ENCODE measurements around the gene NFATC1.

DNA sequence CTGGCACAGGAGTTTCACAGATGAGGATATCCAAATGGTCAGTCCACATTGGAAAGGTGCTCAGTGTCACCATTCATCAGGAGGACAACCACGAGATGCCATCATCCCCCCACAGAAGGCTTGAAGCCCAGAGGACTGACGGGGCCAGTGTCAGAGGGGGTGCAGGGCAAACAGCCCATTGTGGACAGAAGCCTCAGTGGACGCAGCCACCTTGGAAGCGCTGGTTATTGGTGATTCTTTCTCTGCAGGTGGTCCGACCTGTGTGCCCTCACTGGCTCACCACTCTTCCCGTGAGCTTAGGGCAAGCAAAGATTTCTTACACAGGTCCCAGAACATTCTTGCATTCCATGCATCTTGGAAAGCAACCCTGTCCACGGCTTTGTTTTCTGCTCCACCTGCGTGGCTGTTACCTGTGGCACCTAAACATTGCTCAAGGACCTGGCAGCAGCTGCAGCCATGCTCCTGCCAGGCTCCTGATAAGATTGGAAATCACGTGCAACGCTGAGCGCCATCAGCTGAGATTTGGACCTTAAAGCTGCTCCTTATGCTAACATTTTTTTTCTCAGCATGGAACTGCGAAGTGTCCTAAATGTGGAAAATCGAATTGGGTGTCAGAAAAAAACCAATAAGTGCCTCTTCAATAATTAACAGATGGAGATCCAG lies 172.9 kb downstream of the NFATC1 start:
- TF ChIP-seq, protein P1, sequence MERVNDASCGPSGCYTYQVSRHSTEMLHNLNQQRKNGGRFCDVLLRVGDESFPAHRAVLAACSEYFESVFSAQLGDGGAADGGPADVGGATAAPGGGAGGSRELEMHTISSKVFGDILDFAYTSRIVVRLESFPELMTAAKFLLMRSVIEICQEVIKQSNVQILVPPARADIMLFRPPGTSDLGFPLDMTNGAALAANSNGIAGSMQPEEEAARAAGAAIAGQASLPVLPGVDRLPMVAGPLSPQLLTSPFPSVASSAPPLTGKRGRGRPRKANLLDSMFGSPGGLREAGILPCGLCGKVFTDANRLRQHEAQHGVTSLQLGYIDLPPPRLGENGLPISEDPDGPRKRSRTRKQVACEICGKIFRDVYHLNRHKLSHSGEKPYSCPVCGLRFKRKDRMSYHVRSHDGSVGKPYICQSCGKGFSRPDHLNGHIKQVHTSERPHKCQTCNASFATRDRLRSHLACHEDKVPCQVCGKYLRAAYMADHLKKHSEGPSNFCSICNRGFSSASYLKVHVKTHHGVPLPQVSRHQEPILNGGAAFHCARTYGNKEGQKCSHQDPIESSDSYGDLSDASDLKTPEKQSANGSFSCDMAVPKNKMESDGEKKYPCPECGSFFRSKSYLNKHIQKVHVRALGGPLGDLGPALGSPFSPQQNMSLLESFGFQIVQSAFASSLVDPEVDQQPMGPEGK (CRISPR knock-in tag; IDR thresholded peaks at IDR 0.05; ENCODE audit: borderline replicate concordance): no peak
- TF ChIP-seq ARNTL (CRISPR knock-in tag; IDR thresholded peaks at IDR 0.05; ENCODE audit: borderline replicate concordance, low read depth): no peak
- no peak for TF ChIP-seq ZNF70 (CRISPR knock-in tag; IDR thresholded peaks at IDR 0.05)
- TF ChIP-seq, protein P2, sequence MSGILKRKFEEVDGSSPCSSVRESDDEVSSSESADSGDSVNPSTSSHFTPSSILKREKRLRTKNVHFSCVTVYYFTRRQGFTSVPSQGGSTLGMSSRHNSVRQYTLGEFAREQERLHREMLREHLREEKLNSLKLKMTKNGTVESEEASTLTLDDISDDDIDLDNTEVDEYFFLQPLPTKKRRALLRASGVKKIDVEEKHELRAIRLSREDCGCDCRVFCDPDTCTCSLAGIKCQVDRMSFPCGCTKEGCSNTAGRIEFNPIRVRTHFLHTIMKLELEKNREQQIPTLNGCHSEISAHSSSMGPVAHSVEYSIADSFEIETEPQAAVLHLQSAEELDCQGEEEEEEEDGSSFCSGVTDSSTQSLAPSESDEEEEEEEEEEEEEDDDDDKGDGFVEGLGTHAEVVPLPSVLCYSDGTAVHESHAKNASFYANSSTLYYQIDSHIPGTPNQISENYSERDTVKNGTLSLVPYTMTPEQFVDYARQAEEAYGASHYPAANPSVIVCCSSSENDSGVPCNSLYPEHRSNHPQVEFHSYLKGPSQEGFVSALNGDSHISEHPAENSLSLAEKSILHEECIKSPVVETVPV (CRISPR knock-in tag; IDR thresholded peaks at IDR 0.05): no peak
- TF ChIP-seq OSR1 (CRISPR knock-in tag; IDR thresholded peaks at IDR 0.05): no peak
- TF ChIP-seq, protein P3, sequence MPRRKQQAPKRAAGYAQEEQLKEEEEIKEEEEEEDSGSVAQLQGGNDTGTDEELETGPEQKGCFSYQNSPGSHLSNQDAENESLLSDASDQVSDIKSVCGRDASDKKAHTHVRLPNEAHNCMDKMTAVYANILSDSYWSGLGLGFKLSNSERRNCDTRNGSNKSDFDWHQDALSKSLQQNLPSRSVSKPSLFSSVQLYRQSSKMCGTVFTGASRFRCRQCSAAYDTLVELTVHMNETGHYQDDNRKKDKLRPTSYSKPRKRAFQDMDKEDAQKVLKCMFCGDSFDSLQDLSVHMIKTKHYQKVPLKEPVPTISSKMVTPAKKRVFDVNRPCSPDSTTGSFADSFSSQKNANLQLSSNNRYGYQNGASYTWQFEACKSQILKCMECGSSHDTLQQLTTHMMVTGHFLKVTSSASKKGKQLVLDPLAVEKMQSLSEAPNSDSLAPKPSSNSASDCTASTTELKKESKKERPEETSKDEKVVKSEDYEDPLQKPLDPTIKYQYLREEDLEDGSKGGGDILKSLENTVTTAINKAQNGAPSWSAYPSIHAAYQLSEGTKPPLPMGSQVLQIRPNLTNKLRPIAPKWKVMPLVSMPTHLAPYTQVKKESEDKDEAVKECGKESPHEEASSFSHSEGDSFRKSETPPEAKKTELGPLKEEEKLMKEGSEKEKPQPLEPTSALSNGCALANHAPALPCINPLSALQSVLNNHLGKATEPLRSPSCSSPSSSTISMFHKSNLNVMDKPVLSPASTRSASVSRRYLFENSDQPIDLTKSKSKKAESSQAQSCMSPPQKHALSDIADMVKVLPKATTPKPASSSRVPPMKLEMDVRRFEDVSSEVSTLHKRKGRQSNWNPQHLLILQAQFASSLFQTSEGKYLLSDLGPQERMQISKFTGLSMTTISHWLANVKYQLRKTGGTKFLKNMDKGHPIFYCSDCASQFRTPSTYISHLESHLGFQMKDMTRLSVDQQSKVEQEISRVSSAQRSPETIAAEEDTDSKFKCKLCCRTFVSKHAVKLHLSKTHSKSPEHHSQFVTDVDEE (CRISPR knock-in tag; IDR thresholded peaks at IDR 0.05): no peak
- no peak for TF ChIP-seq RARB (CRISPR knock-in tag; IDR thresholded peaks at IDR 0.05)
- TF ChIP-seq ZFP3 (CRISPR knock-in tag; IDR thresholded peaks at IDR 0.05): no peak
- TF ChIP-seq, protein P4, sequence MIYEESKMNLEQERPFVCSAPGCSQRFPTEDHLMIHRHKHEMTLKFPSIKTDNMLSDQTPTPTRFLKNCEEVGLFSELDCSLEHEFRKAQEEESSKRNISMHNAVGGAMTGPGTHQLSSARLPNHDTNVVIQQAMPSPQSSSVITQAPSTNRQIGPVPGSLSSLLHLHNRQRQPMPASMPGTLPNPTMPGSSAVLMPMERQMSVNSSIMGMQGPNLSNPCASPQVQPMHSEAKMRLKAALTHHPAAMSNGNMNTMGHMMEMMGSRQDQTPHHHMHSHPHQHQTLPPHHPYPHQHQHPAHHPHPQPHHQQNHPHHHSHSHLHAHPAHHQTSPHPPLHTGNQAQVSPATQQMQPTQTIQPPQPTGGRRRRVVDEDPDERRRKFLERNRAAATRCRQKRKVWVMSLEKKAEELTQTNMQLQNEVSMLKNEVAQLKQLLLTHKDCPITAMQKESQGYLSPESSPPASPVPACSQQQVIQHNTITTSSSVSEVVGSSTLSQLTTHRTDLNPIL (CRISPR knock-in tag; IDR thresholded peaks at IDR 0.05; ENCODE audit: low read depth): no peak
- TF ChIP-seq, protein P5, sequence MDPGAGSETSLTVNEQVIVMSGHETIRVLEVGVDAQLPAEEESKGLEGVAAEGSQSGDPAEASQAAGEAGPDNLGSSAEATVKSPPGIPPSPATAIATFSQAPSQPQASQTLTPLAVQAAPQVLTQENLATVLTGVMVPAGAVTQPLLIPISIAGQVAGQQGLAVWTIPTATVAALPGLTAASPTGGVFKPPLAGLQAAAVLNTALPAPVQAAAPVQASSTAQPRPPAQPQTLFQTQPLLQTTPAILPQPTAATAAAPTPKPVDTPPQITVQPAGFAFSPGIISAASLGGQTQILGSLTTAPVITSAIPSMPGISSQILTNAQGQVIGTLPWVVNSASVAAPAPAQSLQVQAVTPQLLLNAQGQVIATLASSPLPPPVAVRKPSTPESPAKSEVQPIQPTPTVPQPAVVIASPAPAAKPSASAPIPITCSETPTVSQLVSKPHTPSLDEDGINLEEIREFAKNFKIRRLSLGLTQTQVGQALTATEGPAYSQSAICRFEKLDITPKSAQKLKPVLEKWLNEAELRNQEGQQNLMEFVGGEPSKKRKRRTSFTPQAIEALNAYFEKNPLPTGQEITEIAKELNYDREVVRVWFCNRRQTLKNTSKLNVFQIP (CRISPR knock-in tag; IDR thresholded peaks at IDR 0.05; ENCODE audit: borderline replicate concordance, low read depth): no peak
- no peak for TF ChIP-seq SNAI2 (CRISPR knock-in tag; IDR thresholded peaks at IDR 0.05)
- no peak for TF ChIP-seq ZC3H10 (CRISPR knock-in tag; IDR thresholded peaks at IDR 0.05)
- no peak for TF ChIP-seq ZFP30 (CRISPR knock-in tag; IDR thresholded peaks at IDR 0.05)
- no peak for TF ChIP-seq TOX (CRISPR knock-in tag; IDR thresholded peaks at IDR 0.05; ENCODE audit: borderline replicate concordance)
